Kidney glomerular epithelial cell (primary cell): Measurements from ENCODE around the gene CMIP.
"Not testable (repeated sequence)": the region's sequence is repeated elsewhere in the genome, so short reads cannot be mapped to it uniquely, and the experiment has no call there.

Experiments used
- DNase-seq: peaks from one replicate; lab custom pipeline; 2025; lab: John Stamatoyannopoulos, UW

CMIP gene

DNA sequence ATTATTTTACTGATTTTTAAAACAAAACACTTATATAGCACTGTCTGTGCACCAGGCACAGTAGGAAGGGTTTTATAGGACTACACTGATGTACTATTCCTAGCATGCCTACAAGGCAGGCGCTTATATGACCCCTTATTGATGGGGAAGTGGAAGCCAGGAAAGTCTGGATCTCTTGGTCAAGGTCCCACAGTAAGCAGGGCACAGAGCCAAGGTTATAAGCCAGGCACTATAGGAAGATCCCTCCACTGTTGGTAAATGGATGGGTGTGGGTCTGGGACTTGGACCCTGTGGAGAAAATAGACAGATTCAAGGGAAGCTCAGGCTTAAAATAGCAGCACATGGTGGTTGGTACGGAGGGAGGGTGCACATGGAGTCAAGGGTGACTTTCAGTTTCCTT, 275.4 kb downstream of the CMIP start:
- DNase-seq, result no peak

DNA sequence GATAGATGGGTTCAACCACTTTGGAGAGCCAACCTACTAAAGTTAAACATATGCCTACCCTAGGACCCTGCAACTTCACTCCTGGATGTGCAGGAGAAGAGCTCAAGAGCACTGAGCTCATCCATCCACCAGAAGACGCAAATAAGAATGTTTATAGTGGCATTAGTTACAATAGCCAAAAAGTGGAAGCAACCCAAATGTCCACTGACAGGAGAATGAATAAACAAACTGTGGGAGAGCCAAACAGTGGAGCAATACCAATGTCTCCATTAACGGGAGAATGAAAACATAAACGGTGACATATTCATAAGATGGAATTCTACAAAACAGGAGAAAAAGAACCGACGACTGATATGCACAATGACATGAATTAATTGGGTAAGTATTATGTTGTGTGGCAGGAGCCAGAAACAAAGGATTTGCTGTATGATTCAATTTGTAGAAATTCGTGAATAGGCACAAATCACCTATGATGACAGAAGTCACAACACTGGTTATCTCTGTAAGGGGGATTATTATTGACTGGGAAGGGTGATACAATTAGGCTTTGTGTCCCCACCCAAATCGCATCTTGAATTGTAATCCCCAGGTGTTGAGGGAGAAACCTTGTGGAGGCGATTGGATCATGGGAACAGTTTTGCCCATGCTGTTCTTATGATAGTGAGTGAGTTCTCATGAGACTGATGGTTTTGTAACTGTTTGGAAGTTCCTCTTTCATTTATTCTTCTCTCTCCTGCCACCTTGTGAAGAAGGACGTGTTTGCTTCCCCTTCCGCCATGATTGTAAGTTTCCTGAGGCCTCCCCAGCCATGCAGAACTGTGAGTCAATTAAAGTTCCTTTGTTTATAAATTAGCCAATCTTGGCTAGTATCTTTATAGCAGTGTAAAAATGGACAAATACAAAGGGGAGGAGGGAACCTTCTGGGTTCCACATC, 276.6 kb downstream of the CMIP start:
- DNase-seq, result no peak

DNA sequence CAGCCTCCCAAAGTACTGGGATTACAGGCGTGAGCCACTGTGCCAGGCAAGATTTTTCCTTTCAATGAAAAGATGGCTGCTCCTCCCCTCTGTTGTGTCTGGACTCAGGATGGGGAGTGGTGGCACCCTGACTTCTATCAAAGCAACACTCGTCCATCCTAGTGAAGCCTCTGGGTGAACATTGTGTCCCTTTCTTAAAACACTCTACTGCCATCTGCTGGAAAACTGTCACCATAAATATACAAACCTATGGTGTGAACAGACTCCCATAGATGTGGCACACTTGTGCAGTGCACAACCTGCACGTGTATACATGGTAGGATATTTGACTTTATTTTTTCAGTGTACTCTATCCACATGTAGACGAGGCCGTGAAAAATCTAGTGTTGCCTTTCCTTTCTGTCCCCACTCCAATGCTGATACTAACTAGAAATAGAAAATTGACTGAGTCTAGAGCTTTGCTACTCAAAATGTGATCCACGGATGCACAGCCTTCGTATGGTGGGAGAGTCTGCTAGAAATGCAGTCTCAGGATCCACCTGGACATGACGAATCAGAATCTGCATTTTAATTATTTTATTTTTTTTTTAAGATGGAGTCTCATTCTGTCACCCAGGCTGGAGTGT, 278.6 kb downstream of the CMIP start:
- DNase-seq, result peak; percentile 86

DNA sequence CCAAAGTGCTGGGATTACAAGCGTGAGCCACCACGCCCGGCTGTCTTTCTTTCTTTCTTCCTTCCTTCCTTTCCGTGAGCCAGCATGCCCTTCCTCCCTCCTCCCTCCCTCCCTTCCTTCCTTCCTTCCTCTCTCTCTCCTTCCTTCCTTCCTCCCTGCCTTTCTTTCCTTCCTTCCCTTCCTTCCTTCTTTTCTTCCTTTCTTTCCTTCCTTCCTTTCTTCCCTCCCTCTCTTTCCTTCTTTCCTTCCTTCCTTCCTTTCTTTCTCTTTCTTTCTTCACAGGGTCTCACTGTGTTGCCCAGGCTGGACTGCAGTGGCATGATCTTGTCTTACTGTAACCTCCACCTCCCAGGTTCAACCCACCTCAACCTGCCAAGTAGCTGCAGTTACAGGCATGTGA, 283.8 kb downstream of the CMIP start:
- DNase-seq, result no peak

DNA sequence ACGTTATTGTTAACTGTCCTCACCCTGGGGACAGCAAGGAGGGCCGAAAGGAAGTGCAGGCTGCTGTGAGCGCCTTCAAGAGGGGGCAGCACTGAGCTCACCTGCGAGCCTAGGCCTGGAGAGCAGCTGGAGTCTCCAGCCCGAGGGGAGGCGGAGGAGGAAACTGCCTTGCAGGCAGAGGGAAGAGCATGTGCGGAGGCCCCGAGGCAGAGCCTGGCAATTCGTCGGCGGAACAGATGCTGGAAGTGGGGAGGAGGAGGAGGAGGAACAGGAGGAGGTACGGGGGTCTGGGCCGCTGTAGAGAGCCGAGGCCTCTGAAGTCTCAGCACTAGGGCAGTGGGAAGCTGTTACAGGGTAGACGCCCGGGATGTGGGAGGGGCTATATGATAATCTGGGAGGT, 284.8 kb downstream of the CMIP start:
- DNase-seq, result no peak

DNA sequence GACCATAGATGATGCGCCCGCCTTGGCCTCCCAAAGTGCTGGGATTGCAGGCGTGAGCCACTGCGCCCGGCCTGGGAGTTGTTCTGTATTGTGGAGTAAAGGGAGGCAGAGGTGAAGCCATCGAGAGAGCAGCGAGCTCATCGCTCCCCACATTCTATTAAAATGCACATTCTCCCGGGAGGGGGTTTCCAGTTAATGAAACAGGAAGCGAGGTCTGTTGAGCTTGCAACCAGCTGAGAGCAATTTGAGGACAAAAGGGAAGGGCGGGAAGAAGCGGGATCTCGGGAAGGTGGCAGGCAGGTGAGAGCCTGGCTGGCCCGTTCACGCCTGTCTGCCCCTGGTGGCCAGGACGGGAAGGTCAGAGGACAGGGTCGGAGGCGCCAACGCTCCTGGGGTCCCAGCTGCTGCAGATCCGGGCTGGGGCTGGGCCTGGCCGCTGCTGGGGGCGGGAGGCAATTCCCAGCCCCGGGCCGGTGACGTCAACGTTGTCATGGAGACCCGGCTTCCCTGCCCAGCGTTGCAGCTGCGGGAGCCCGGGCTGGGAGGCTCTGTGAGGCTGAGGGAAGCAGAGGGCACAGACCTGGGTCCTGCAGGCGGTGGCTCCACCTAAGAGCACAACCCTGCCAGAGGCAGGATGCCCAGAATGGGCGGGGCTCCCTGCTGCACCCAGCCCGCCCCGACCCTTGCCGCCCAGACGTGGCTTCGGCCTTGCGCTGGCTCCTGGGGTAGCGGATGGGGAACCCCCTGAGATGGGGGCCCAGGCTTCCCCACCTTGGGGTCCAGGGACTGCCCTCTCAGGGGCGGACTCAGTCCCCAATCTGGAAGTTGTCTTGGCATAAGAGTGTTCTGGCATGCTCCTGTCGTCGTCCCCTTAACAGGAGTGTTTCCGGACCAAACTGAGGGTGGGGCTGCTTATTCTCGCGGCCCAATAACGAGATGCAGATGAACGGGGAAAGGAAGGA, 285.8 kb downstream of the CMIP start:
- DNase-seq, result peak; percentile 43

DNA sequence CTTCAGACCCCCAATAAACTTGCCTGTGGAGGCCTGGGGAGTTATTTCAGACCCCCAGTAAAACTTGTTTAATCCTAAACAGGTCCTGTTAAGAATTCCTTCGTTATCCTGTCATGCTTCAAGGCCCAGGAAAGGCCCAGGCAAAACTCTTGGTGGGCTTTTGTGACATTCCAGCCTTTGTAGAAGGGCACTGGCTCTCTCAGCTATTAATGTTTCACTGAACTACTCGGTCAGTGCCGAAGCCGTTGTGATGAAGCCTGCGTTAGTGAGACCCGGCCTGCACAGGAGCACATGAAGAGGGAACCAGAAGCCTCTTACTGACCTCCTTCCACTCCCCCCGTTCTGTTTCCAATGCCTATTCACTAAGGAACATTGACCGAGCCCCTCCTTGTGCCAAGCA, 287.0 kb downstream of the CMIP start:
- DNase-seq, result no peak

DNA sequence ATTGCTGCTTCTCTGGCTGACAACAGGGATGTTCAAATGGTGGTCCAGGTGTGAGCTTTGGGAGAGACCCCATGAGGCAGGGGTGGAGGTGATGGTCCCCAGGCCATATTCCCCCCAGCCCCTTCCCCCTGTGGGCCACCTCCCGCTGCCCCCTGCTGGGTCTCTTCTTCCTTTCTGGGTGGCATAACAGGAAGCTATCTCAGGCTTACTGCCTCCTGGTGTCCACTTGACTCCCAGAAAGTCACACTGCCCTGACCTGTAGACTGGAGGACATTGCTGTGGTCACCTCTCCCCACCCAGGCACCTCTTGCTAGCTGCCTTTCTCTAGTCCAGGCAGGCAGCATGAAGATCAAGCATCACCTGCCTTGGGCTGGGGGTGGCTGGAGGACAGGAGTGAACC, 288.1 kb downstream of the CMIP start:
- no peak for DNase-seq

DNA sequence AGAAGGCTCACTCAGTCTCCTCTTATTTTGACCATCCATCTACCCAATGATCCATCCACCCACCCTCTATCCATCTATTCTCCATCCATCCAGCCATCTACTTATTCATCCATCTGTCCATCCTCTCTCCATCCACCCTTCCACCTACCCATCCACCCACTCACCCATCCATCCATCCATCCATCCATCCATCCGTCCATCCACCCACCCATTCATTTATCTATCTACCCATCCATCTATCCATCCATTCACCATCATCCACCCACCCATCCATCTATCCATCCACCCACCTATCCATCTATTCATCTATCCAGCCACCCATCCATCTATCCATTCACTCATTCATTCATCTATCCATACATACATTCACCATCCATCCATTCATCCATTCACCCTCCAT, 288.7 kb downstream of the CMIP start:
- DNase-seq, result no peak

DNA sequence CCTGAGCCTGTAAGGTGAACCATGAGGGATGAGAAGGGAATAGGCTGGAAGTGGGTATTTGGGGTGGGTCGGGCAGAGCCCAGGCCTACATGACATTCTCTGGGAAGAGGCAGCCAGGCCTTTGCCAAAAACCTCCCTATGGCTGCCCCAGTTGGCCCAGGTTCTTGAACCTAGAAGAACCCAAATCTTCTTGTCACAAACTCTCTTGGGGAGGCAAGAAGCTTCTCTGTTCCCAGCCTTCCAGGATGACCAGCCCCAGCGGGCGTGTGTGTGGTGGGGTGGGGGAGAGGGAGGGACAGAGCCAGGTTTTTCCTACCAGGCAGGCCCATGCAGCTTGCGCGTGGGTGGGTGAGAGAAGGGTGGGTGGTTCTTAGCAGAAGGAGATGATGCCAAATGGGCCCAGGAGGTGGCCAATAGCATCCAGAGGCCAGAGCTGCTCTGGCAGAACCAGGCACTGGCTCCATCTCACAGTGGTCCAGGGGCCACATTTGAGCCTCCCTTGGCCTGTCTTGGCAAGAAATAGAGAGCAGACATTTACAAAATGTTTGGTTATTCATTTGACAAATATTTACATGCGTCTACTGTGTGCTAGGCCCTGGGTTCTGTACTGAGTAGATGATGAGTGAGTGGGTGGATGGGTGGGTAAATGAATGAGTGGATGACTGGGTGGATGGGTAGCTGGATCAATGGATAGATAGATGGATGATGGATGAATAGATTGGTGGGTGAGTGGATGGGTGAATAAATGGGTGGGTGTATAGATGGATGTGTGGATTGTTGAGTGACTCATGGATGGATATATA, 290.2 kb downstream of the CMIP start:
- DNase-seq, result no peak

DNA sequence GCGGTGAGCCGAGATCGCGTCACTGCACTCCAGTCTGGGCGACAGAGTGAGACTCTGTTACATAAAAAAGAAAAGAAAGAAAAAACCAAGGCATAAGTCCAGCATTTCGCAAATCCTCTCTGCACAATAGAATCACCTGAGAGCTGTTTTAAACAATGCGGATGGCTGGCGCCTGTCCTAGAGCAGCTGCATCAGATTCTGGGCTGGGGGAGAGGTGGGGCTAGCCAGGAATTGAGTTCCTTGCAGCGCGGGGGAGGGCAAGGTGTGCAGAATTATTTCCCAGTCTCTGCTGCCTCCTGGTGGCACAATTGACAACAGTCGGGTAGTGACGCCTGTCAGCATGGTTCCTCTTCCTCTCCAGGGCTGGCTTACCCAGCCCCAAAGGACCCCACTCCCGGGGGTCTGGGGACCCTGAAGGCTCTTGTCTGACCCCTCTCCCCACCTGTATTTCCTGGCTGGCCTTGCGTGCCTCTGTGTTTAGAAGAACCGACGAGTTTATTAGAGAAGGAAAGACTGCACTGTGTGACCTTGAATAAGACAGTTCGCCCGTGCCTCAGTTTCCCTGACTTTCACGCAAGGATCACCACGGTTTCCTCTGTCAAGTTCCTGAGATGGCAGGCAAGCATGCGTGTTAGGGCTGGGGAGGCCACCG, 293.4 kb downstream of the CMIP start:
- DNase-seq, result peak; percentile 88

DNA sequence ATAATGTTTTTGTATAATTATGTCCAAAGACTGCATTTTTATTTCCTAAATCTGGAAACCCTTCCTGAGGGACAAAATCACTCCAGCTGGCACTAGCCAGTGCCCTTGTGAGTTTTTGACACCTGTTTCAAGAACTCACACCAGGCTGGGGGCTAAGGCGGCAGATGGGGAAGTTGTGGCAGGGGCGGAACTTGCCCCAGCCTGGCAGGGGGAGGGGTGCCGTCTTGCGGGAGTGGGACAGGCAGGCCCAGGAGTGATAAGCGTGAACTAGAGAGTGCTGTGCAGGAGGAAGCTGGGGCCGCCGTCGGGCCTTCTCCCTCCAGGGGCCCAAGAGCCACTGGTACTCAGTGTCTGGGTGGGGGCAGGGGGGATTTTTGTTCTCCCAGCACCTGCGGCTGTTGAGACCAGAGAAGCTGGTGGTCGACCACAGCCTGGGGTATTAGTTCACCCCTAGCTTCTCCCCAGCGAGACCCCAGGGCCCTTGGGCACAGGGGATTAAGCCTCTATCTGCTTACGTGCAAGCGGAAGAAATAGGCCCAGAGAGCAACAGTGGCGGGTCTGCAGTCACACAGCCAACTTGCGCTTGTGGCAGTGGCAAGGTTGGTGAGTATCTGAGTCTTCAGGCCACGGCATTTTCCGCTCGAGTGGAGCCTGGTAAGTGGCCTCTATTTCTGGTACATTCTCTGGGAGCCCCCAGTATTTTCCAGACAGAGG, 294.3 kb downstream of the CMIP start:
- no peak for DNase-seq

DNA sequence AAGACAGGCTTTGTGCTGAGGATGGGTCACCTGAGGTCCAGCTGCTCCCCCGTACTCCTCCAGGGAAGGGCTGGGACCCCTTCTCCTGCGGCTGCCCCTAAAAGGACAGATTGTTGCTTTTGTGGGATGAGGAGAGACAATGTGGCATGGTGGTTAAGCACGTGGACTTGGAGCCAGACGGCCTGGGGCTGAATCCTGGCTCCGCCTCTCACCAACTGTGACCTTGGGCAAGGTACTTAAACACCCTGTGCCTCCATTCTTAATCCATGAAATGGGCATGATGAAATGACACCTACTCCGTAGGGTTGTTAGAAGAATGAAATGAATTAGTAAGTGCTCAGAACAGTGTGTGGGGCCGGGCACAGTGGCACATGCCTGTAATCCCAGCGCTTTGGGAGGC, 294.9 kb downstream of the CMIP start:
- DNase-seq, result no peak

DNA sequence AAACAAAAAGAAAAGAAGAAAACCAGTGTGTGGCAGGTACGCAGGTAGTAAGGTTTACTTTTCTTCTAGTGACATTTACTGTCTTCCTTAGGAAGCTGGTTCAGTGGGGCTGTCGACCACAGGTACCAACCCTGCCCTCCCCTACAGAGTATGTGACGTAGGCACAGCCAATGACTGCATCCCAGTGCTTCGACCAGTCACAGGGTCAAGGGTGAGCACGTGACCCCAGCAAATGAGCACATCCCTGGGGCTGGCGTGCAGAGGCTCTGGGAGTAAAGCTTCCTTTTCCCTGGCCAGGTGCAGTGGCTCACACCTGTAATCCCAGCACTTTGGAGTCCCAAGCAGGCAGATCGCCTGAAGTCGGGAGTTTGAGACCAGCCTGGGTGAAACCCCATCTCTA, 295.6 kb downstream of the CMIP start:
- DNase-seq, result no peak

DNA sequence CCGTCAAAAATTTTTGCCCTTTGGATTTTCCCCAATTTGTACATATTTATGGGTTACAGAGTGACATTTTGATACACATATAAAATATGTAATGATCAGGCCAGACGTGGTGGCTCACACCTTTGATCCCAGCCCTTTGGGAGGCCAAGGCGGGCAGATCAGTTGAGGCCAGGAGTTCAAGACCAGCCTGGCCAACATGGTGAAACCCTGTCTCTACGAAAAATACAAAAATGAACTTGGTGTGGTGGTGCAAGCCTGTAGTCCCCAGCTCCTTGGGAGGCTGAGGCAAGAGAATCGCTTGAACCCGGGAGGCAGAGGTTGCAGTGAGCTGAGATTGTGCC, 296.8 kb downstream of the CMIP start:
- DNase-seq, result not testable (repeated sequence)

DNA sequence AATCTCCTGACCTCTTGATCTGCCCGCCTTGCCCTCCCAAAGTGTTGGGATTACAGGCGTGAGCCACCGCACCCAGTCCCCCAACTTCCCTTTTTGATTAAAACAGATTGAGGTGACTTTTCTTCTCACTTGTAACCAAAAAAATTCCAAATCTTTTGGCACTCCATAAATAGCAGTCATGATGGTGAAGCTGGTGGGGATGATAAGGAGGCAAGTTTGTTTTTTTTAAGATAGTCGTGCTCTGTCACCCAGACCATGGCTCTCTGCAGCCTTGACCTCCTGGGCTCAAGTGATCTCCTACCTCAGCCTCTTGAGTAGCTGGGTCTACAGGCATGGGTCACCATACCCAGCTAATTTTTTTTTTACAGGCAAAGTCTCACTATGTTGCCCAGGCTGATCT, 299.8 kb downstream of the CMIP start:
- DNase-seq, result no peak

DNA sequence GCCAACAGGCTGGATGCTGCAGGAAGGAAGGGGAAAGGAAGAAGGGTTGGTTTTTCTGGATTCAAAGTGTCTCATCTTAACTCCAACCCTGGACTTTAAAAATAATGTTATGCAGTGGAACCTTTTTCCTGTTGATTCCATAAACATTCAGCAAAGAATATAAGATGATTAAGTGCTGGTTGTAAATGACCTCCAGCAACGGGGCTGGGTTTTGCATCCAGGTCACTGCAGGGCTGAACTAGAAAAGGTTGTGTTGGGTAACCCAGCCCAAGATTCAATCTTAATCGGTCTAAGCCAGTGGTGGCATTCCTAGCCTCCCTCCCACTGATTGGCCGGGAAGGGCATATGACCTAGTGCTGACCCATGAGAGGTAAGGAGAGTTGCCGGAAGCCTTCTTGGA, 300.3 kb downstream of the CMIP start:
- DNase-seq, result no peak

DNA sequence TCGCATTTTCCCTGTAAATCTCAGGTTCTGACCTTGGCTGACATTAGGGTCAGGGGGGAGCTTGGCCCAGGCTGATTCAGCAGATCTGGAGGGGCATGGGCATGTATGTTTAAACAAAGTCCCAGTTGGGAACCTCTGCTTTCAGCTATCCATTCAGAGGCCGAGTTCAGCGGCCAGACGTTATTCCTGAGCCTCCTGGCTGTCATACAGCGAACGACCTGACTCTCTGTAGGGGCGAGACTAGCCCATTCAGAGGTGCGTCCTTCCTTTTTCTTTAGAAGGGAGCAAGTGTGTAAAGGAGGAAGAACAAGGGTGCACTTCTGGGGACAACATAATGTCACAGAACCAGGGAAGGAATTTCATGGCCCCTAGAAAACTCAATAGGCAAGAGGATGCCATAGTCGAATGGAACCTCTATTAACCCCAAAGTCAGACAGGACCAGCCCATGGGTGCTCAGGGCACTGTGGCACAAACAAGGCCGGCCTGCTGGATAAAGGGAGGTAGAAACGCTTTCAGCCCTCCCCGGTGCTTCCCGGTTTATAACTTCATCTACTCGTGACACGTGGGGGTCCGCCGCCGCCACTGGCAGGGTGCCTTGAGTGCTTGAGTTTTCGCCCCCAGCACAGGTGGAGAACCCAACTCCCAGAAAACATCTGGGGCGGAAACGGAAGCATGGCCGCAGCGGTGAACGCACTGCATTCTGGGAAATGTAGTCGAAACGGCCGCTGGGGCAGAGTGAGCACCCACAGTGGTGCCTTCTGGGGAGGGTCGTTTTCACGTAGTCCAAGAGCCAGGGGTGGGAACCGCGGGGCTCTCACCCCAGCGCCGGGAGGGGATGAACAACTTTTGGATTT, 301.3 kb downstream of the CMIP start:
- DNase-seq, result peak; percentile 43

DNA sequence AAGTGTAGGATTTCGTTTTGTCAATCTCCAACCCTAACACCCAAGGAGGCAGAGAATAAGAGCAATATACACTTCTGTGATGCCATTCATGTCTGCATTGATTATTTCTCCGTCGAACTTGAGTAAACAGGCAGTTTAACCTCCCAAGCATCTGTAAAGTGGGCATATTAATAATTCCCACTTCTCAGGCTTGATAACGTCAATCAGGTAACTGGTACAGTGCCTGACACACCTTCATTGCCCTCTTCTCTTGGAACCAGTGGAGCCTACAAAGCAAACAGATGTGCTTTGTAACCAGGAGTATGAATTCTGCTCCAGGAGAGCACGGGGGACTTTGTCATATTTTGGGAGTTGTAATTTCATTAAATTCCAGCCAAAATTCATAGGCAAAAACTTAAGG, 302.0 kb downstream of the CMIP start:
- no peak for DNase-seq
